ENCODE measurements around the gene MST1R. TPM values are rescaled to one million over a fixed set of nuclear protein-coding genes. Genes with fewer than 3 reads are reported as not detected.

Gene MST1R
- total and polyA plus RNA-seq, 9 of the 15 experiments (the other 6 are each of a cell fraction or from before 2014, with no cell fraction given): 1.3 to 10.0 (median 3.8) TPM

DNA sequence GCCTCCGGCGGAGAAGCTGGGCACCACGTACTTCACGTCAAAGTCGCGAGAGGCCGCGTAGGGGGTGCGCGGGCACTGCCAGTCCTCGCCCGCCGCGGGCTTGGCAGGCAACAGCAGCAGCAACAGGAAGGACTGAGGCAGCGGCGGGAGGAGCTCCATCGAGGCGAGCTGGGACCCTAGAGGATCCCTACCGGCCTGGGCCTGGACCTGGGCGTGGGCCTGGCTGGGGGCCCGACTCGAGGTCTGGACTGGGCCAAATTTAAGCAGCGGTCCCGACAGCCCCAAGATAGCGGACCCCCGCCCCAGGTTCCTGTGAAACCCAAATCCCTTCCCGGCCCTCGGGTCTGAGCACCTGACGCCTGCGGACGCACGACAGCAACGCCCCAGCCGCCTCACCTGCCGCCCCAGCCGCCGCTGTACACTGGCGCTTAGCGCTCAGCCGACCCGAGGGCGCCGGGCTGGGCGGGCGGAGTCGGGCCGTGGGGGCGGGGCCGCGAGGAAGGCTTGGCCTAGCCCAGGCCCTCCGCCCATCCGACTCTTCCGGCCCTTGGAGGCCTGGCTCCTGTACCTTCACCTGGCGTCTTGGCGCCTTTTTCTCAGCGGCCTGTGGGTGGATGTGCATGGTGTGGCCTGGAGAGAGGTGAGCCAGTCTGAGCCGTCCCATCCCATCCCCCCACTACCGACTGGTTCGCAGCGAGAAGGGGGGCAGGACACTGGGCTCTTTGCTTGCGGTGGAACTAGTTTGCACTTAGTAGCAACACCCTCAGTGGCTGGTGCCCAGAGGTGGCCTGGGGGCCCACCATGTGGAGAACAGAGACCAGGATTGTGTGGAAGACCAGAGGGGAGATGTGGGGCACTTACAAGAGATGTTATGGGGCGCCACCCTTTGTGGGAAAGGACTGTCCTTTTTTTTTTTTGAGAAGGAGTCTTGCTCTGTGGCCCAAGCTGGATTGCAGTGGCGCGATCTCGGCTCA is at the start of gene MST1R (continued):
- TF ChIP-seq RAD21 (CRISPR knock-in tag; conservative IDR thresholded peaks at IDR 0.05 in 1 of 2, IDR thresholded peaks at IDR 0.05 in 1 of 2): no peak
- peak; percentile 26; the same call in 1 of the 2 replicates for TF ChIP-seq ATF7 (IDR thresholded peaks at IDR 0.05)
- no peak for TF ChIP-seq ZBTB34 (CRISPR knock-in tag; IDR thresholded peaks at IDR 0.05)
- peak; percentile 69; the same call in 1 of the 2 replicates for TF ChIP-seq TFAP4 (CRISPR knock-in tag; IDR thresholded peaks at IDR 0.05; ENCODE audit: borderline replicate concordance)
- no peak for TF ChIP-seq CREB3L1 (IDR thresholded peaks at IDR 0.05; ENCODE audit: borderline replicate concordance, low read depth)
- TF ChIP-seq, protein P1, sequence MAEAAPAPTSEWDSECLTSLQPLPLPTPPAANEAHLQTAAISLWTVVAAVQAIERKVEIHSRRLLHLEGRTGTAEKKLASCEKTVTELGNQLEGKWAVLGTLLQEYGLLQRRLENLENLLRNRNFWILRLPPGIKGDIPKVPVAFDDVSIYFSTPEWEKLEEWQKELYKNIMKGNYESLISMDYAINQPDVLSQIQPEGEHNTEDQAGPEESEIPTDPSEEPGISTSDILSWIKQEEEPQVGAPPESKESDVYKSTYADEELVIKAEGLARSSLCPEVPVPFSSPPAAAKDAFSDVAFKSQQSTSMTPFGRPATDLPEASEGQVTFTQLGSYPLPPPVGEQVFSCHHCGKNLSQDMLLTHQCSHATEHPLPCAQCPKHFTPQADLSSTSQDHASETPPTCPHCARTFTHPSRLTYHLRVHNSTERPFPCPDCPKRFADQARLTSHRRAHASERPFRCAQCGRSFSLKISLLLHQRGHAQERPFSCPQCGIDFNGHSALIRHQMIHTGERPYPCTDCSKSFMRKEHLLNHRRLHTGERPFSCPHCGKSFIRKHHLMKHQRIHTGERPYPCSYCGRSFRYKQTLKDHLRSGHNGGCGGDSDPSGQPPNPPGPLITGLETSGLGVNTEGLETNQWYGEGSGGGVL (CRISPR knock-in tag; IDR thresholded peaks at IDR 0.05): no peak
- no peak for TF ChIP-seq SPI1 (IDR thresholded peaks at IDR 0.05; ENCODE audit: borderline replicate concordance, low read depth, low read length)
- no peak for TF ChIP-seq HSF4 (CRISPR knock-in tag; IDR thresholded peaks at IDR 0.05; ENCODE audit: borderline replicate concordance)
- TF ChIP-seq, protein P2, sequence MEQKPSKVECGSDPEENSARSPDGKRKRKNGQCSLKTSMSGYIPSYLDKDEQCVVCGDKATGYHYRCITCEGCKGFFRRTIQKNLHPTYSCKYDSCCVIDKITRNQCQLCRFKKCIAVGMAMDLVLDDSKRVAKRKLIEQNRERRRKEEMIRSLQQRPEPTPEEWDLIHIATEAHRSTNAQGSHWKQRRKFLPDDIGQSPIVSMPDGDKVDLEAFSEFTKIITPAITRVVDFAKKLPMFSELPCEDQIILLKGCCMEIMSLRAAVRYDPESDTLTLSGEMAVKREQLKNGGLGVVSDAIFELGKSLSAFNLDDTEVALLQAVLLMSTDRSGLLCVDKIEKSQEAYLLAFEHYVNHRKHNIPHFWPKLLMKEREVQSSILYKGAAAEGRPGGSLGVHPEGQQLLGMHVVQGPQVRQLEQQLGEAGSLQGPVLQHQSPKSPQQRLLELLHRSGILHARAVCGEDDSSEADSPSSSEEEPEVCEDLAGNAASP (IDR thresholded peaks at IDR 0.05): no peak
- no peak for TF ChIP-seq TRIM25 (IDR thresholded peaks at IDR 0.05; ENCODE audit: borderline replicate concordance)
- no peak for TF ChIP-seq KLF6 (CRISPR knock-in tag; IDR thresholded peaks at IDR 0.05; ENCODE audit: borderline replicate concordance)
- TF ChIP-seq TAF1 (IDR thresholded peaks at IDR 0.05; ENCODE audit: control insufficient read depth, extremely low read depth, insufficient read depth, low read length, severe bottlenecking): peak; percentile 68
- TF ChIP-seq MAFK (IDR thresholded peaks at IDR 0.05; ENCODE audit: low read length): no peak
- no peak for TF ChIP-seq TCFL5 (CRISPR knock-in tag; conservative IDR thresholded peaks at IDR 0.05)
- TF ChIP-seq HNRNPL (IDR thresholded peaks at IDR 0.05; ENCODE audit: low read depth, low read length): peak; percentile 80; the same call in 1 of the 2 replicates
